ENCODE results near the gene ATP5ME.
"Not testable (repeated sequence)": the region's sequence is repeated elsewhere in the genome, so short reads cannot be mapped to it uniquely, and the experiment has no call there.

The ATP5ME gene

GRCh38 chr4:705278-706082 lies 31.4 kb upstream of the ATP5ME start, which contains the start of gene PCGF3:
TSS of gene PCGF3 (plus strand) at chr4:705832. CDS start at chr4:733681, 27,849 bp downstream.
- peak; percentile 97 to 98 for DNase-seq (ENCODE audit: low read depth in 2 of 2)

GRCh38 chr4:704971-705277 lies 30.8 kb upstream of the ATP5ME start:
- no peak for DNase-seq (ENCODE audit: low read depth in 2 of 2)

- DNase-seq (ENCODE audit: low read depth in 2 of 2) = no peak
Observed at GRCh38 chr4:704198-704891, 30.3 kb upstream of the ATP5ME start.

GRCh38 chr4:703336-704197 lies 29.5 kb upstream of the ATP5ME start:
- no peak for DNase-seq (ENCODE audit: low read depth in 2 of 2)

- DNase-seq (ENCODE audit: low read depth in 2 of 2) = no peak
Observed at GRCh38 chr4:702618-703048, 28.6 kb upstream of the ATP5ME start.

GRCh38 chr4:700587-701264 lies 26.6 kb upstream of the ATP5ME start:
- no peak for DNase-seq (ENCODE audit: low read depth in 2 of 2)

GRCh38 chr4:699816-700580 lies 25.9 kb upstream of the ATP5ME start:
- DNase-seq (ENCODE audit: low read depth in 2 of 2) = no peak

- not testable (repeated sequence) for DNase-seq (ENCODE audit: low read depth in 2 of 2)
Observed at GRCh38 chr4:694341-694940, 20.4 kb upstream of the ATP5ME start.

- DNase-seq (ENCODE audit: low read depth in 2 of 2) = no peak
Observed at GRCh38 chr4:692771-693554, 18.9 kb upstream of the ATP5ME start.

- no peak for DNase-seq (ENCODE audit: low read depth in 2 of 2)
Observed at GRCh38 chr4:689723-690122, 15.6 kb upstream of the ATP5ME start.

GRCh38 chr4:688854-689681 lies 15.0 kb upstream of the ATP5ME start, which contains the start of gene SLC49A3:
TSS of gene SLC49A3 (minus strand) at chr4:689151. CDS start at chr4:689127, 24 bp downstream.
- DNase-seq (ENCODE audit: low read depth in 2 of 2) = no peak

- DNase-seq (ENCODE audit: low read depth in 2 of 2) = no peak
Observed at GRCh38 chr4:687971-688853, 14.1 kb upstream of the ATP5ME start.

- DNase-seq (ENCODE audit: low read depth in 2 of 2) = no peak
Observed at GRCh38 chr4:687048-687970, 13.2 kb upstream of the ATP5ME start.

- DNase-seq (ENCODE audit: low read depth in 2 of 2) = no peak
Observed at GRCh38 chr4:686413-687040, 12.5 kb upstream of the ATP5ME start.

- DNase-seq (ENCODE audit: low read depth in 2 of 2) = no peak
Observed at GRCh38 chr4:685679-686412, 11.8 kb upstream of the ATP5ME start.
